Stimulated activated memory B cell treated with anti-CD40 and anti-IgM and Interleukin-4, amounts not matched to agents 10 μg/mL and 1 μg/mL and 100 μg/mL, for 72 hours (primary cell): ENCODE measurements around the gene NPIPB8.
"Not testable (repeated sequence)": the region's sequence is repeated elsewhere in the genome, so short reads cannot be mapped to it uniquely, and the experiment has no call there.

Source experiments
- ATAC-seq: fragments of 150-1000 bp; cut with Tn5 transposase; 2 replicates; pipeline ENCODE4 v1.10.0; 2021
- H3K27ac Mint-ChIP-seq: one replicate; pipeline ENCODE4 v1.8.0; 2022; ENCODE audit warnings: mild to moderate bottlenecking, mixed read lengths
- H3K27me3 Mint-ChIP-seq: one replicate; pipeline ENCODE4 v1.8.0; 2022; ENCODE audit warnings: mixed read lengths
- H3K36me3 Mint-ChIP-seq: one replicate; pipeline ENCODE4 v1.8.0; 2022; ENCODE audit warnings: mixed read lengths
- H3K4me1 Mint-ChIP-seq: one replicate; pipeline ENCODE4 v1.8.0; 2022; ENCODE audit warnings: mixed read lengths
- H3K4me3 Mint-ChIP-seq: one replicate; pipeline ENCODE4 v1.8.0; 2022; ENCODE audit warnings: mild to moderate bottlenecking, moderate library complexity, mixed read lengths
- H3K9me3 Mint-ChIP-seq: one replicate; pipeline ENCODE4 v1.8.0; 2022; ENCODE audit warnings: mixed read lengths

The NPIPB8 gene

DNA sequence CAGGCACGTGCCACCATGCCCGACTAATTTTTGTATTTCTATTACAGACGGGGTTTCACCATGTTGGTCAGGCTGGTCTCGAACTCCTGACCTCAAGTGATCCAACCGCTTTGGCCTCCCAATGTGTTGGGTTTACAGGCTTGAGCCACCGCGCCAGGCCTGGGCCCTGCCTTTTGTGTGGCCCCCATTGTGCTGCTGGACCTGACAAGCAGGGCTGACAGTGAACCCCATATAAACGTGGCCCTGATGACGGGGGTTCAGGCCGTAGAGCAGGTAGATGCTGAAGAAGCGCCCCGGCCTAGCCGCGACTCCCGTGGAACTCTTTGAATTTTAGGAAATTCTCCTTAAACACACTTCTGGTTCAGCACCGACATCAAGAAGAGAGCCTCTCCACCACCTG, 23.3 kb upstream of the NPIPB8 start:
- peaks cover 19% of the 10 kb centered on the region for H3K4me1 Mint-ChIP-seq
- not testable (repeated sequence) for H3K36me3 Mint-ChIP-seq, ATAC-seq, H3K27me3 Mint-ChIP-seq, H3K4me3 Mint-ChIP-seq, H3K27ac Mint-ChIP-seq, H3K9me3 Mint-ChIP-seq

DNA sequence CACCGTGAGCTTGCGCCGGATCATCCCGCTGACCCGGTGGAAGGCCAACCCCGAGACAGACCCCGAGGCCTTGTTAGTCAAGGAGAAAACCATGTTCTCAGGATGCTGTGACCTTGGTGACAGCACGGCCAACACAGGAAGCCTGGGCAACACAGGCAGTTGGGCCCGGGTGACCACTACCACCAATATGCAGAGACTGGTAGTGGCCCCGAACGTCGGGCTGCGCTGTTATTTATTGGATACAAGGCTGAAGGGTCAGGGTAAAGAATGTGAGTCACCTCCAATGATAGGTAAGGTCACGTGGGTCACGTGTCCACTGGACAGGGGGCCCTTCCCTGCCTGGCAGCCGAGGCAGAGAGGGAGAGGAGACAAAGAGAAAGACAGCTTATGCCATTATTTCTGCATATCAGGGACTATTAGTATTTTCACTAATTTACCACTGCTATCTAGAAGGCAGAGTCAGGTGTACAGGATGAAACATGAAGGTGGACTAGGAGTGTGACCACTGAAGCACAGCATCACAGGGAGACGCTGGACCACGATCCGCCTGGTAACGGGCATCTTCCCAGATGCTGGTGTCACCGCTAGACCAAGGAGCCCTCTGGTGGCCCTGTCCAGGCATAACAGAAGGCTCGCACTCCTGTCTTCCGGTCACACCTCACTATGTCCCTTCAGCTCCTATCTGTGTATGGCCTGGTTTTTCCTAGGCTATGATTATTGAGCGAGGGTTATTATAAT, 22.2 kb upstream of the NPIPB8 start:
- H3K9me3 Mint-ChIP-seq, H3K4me3 Mint-ChIP-seq, H3K27ac Mint-ChIP-seq, ATAC-seq, H3K27me3 Mint-ChIP-seq, H3K36me3 Mint-ChIP-seq: not testable (repeated sequence)
- H3K4me1 Mint-ChIP-seq, result peaks cover 19% of the 10 kb centered on the region

DNA sequence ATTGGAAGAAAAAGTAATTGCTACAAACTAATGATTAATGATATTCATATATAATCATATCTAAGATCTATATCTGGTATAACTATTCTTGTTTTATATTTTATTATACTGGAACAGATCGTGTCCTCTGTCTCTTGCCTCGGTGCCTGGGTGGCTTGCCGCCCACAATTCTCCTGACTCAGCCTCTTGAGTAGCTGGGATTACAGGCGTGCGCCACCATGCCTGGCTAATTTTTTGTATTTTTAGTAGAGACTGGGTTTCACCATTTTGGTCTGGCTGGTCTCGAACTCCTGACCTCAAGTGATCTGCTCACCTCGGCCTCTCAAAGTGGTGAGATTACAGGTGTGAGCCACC, 21.7 kb upstream of the NPIPB8 start:
- not testable (repeated sequence) for H3K9me3 Mint-ChIP-seq, H3K27ac Mint-ChIP-seq, H3K36me3 Mint-ChIP-seq, H3K27me3 Mint-ChIP-seq, ATAC-seq, H3K4me3 Mint-ChIP-seq
- peaks cover 19% of the 10 kb centered on the region for H3K4me1 Mint-ChIP-seq

DNA sequence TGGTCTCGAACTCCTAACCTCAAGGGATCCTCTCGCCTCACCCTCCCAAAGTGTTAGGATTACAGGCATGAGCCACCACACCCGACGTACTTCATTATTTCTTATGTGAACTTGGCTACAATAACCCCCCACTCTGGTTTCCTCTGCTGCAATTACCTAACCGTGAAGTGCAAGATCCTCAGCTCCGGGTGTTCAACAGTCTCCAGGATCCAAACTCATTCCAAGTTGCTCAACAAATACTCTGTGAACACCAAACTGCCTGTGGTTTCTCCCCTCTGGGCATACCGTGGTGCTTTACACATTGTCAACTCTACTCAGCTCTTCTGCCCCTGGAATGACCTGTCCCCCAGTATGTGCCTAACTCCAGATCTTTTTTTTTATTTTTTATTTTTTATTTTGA, 21.2 kb upstream of the NPIPB8 start:
- Mint-ChIP-seq H3K27ac (no peak overlapping the region), H3K4me1 (peaks cover 19% of the 10 kb centered on the region), H3K27me3 (no peaks in the 10 kb centered on the region), H3K9me3 (no peaks in the 10 kb centered on the region), H3K36me3 (peaks cover 8% of the 10 kb centered on the region), H3K4me3 (no peak overlapping the region)
- ATAC-seq, result no peak

DNA sequence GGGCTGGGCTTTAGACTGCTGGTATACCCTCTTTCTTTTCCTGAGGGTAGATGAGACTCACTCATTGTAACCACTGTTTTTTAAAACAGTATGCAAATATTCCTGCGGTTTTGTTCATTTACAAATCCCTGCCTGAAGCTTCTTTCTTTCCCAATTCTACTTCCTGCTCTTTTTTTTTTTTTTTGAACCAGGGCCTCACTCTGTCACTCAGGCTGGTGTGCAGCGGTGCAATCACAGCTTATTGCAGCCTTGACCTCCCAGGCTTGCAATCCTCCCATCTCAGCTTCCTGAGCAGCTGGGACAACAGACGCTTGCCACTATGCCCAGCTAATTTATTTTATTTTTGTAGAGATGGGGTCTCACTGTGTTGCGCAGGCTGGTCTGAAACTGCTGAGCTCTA, 20.0 kb upstream of the NPIPB8 start:
- no peak overlapping the region for H3K27ac Mint-ChIP-seq
- ATAC-seq, result no peak
- no peaks in the 10 kb centered on the region for H3K9me3 Mint-ChIP-seq
- peaks cover 32% of the 10 kb centered on the region for H3K4me1 Mint-ChIP-seq
- peaks cover 8% of the 10 kb centered on the region for H3K36me3 Mint-ChIP-seq
- no peaks in the 10 kb centered on the region for H3K27me3 Mint-ChIP-seq
- H3K4me3 Mint-ChIP-seq, result no peak overlapping the region

DNA sequence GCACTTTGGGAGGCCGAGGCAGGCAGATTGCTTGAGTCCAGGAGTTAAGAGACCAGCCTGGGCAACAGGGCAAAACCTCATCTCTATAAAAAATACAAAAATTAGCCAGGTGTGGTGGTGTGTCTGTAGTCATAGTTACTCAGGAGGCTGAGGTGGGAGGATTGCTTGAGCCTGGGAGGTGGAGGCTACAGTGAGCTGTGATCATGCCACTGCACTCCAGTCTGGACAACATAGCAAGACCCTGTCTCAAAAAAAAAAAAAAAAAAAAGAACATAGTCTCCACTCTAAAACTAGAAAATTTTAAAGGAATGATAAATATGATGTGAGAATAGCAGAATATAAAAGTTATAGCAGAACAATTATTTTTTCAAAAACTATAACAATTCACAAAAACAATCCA, 17.5 kb upstream of the NPIPB8 start:
- H3K27ac Mint-ChIP-seq, result not testable (repeated sequence)

DNA sequence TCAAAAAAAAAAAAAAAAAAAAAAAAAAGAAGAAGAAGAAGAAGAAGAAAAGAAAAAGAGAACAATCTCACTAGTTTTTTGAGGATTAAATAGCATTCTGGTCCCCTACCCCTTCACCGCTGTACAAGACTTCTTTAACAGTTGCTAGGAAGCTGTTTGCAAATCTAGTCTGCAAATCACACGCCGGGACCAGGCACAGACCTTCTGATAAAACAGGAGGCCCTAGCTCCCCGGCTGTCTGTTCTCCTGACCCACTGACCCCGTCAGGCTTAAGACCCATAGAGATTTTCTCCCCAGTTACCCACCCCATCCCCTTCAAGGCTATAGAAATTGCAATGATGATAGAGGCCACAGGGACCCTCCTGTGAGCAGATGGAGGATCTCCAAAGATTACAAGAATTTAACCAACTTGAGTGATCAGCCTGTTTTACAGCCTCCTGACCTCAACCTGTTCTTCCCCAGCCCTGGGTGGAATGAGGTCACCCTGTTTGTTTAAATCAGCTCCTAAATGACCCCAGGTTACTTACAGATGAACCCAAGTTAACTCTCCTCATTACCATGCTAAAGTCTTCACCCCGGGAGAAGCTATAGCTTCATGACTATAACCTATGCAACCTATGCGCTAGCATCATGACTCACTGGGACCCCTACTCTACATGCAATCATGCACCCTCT, 16.2 kb upstream of the NPIPB8 start:
- no peak overlapping the region for H3K4me3 Mint-ChIP-seq
- H3K9me3 Mint-ChIP-seq, result no peaks in the 10 kb centered on the region
- H3K27me3 Mint-ChIP-seq, result peaks cover 9% of the 10 kb centered on the region
- H3K36me3 Mint-ChIP-seq, result peaks cover 8% of the 10 kb centered on the region
- no peak overlapping the region for H3K27ac Mint-ChIP-seq
- peaks cover 39% of the 10 kb centered on the region for H3K4me1 Mint-ChIP-seq
- no peak for ATAC-seq

More for the DNA sequence above, 17.5 kb upstream of the NPIPB8 start:
- not testable (repeated sequence) for H3K4me3 Mint-ChIP-seq, ATAC-seq, H3K36me3 Mint-ChIP-seq, H3K27me3 Mint-ChIP-seq, H3K9me3 Mint-ChIP-seq
- H3K4me1 Mint-ChIP-seq, result peaks cover 46% of the 10 kb centered on the region

DNA sequence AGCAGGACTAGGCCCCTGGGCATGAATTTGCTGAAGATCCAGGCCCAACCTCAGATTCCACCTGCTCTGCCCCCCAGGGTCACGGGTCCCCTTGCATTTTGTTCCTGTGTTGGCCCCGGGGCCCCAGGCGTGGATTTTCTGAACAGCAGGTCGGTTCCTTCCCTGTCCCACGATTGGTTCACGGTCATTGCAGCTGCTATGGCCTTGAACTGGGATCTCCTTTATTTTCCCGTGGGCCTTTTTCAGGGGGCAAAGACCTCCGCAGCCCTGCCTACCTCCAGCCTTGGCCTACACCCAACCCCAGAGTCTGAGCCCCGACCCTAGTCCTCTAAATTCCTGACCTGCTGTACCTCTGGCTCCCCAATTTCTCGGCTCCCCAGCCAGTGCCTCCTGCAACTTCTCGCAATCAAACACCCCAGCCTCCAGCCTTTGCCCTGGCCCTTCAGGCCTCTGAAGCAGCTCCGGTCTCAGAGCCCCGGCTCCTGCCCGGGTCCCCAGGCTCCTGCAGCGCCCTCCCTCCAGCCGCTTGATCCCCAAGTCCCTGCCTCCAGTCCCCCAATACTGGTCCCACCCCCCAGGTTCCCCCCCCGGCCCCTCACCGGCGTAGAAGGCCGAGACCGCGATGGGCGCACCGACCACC, 15.2 kb upstream of the NPIPB8 start:
- H3K4me3 Mint-ChIP-seq, result peak overlapping the region; percentile 77
- not testable (repeated sequence) for H3K27me3 Mint-ChIP-seq, H3K36me3 Mint-ChIP-seq, H3K9me3 Mint-ChIP-seq
- ATAC-seq, result peak; percentile 21
- H3K4me1 Mint-ChIP-seq, result peaks cover 33% of the 10 kb centered on the region
- peak overlapping the region; percentile 61 for H3K27ac Mint-ChIP-seq

DNA sequence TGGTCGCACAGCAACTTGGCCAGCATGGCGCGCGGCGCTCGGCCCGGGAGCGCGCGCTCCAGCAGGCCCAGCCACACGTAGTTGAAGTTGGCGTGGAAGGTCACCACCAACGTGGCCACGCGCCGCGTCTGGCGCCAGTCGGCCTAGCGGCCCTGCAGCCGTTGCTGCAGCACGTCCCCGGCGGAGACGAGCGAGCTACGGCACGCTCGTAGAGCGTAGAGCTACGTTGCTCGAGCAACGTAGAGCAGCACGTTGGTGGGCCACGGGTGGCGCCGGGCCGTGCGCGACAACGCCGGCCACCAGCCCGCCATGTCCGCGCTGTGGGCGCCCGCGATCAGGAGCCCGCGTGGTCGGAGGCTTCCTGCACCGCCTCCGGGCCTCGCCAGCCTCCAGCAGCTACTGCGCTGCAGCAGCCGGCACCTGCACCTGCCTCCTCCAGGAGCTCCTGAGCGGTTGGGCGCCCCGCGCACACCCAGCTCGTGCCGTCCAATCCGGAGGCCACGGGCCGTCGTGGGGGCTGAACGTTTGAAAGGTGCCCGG, 14.6 kb upstream of the NPIPB8 start:
- Mint-ChIP-seq H3K36me3 (no peaks in the 10 kb centered on the region), H3K4me1 (peaks cover 27% of the 10 kb centered on the region), H3K4me3 (peak overlapping the region; percentile 77), H3K9me3 (no peaks in the 10 kb centered on the region), H3K27me3 (peaks cover 9% of the 10 kb centered on the region), H3K27ac (peak overlapping the region; percentile 61)
- peak; percentile 94 for ATAC-seq

DNA sequence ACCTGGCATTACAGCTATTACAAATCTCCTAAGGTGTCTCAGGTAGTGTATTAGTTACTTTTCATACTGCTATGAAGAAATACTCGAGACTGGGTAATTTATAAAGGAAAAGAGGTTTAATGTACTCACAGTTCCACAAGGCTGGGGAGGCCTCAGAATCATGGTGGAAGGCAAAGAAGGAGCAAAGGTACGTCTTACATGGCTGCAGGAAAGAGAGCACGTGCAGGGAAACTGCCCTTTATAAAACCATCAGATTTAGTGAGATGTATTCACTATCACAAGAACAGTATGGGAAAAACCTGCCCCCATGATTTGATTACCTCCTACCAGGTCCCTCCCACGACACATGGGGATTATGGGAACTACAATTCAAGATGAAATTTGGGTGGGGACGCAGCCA, 7.0 kb upstream of the NPIPB8 start:
- H3K9me3 Mint-ChIP-seq, H3K4me3 Mint-ChIP-seq, ATAC-seq, H3K4me1 Mint-ChIP-seq, H3K27ac Mint-ChIP-seq, H3K27me3 Mint-ChIP-seq, H3K36me3 Mint-ChIP-seq: not testable (repeated sequence)

DNA sequence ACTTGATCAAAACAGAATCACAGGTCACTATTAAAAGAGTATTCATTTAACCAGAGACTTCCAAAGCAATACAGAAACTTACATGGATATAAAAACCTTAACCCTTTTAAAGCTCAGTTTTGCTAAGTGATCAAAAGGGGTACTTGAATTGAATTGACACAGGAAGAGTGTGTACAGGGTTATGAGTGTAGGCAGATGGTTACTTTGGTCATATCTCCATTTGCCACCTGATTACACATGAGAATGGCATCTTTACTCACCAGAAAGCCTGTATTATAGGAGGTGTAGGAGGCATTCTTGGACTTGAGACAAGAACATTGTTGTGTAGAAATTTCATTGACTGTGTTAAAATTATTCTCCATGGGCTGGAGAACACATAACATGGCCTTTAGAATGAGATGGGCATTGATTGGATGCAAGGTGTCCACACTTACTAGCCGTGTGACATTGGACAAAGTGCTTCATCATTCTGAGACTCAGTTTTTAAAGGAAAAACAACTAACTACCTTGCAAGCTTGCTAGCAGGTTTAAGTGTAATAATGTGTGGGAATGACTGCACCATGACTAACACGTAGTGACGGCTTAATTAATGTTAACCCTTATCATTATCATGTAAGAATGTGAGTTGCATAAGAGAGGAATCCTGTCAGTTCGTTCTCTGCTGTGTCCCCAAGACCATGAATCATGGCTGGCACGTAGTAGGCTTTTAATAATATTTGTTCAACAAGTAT, 1.6 kb upstream of the NPIPB8 start:
- not testable (repeated sequence) for H3K27me3 Mint-ChIP-seq, H3K9me3 Mint-ChIP-seq, H3K4me3 Mint-ChIP-seq, H3K4me1 Mint-ChIP-seq, H3K36me3 Mint-ChIP-seq, ATAC-seq, H3K27ac Mint-ChIP-seq

DNA sequence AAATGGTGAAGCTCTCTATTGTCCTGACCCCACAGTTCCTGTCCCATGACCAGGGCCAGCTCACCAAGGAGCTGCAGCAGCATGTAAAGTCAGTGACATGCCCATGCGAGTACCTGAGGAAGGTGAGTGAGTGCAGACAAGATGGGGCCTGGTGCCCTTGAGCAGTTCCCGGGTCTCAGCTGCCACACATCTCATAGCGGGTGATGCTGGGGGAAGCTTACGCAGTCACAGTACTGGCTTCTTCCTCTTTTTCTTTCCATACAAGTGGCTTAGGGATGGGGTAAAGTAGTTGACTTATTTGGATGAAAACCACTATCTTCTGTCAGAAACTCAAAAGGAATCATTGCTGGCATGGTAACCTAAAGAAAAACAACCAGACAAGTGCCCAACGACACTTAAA, 494 bp downstream of the NPIPB8 start:
- not testable (repeated sequence) for H3K4me1 Mint-ChIP-seq, H3K4me3 Mint-ChIP-seq, H3K9me3 Mint-ChIP-seq, ATAC-seq, H3K27ac Mint-ChIP-seq, H3K27me3 Mint-ChIP-seq, H3K36me3 Mint-ChIP-seq

DNA sequence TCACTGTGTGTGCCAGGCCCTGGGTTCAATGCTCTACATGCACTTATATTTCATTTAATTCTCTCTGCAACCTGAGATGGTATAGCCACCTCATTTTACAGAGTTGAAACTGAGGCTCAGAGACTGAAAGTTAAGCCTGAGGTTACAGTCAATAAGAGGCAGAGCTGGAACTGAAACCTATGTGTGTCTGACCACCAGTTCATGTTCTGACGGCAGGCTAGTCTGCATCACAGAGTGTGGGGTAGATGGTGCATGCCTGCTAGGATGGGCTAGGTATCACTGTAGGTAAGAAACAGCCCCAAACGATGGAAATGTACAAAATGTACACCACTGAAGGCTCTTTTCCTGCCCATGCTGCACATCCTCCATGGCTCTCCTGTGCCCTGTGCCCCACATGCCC, 2.1 kb downstream of the NPIPB8 start:
- H3K27me3 Mint-ChIP-seq, H3K9me3 Mint-ChIP-seq, ATAC-seq: not testable (repeated sequence)

DNA sequence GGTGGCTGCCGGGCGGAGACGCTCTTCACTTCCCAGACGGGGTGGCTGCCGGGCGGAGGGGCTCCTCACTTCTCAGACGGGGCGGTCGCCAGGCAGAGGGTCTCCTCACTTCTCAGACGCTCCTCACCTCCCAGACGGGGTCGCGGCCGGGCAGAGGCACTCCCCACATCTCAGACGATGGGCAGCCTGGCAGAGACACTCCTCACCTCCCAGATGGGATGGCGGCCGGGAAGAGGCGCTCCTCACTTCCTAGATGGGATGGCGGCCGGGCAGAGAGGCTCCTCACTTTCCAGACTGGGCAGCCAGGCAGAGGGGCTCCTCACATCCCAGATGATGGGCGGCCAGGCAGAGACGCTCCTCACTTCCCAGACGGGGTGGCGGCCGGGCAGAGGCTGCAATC, 28.4 kb downstream of the NPIPB8 start:
- H3K4me1 Mint-ChIP-seq, H3K27me3 Mint-ChIP-seq, H3K27ac Mint-ChIP-seq, H3K4me3 Mint-ChIP-seq, H3K36me3 Mint-ChIP-seq, ATAC-seq, H3K9me3 Mint-ChIP-seq: not testable (repeated sequence)

More for the DNA sequence above, 2.1 kb downstream of the NPIPB8 start:
- not testable (repeated sequence) for H3K36me3 Mint-ChIP-seq, H3K4me3 Mint-ChIP-seq, H3K4me1 Mint-ChIP-seq
- peak overlapping the region; percentile 22 for H3K27ac Mint-ChIP-seq

DNA sequence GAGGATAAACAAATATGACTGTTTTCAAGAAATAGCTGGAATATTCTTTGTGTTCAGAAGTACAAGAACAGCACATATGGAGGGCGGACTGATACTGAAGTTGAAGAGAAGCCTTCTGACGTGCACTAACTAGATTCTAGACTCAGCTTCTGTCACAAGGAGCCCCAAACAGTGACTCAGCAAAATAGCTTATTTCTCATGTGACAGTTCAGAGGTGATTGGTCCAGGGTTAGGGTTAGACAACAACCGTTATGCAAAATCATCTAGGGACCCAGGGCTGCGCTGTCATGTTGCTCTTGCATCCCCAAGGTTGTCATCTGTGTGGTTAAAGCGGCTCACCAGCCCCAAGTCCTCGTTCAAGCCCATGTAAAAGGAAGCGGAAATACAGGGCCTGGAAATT, 29.6 kb downstream of the NPIPB8 start:
- not testable (repeated sequence) for H3K36me3 Mint-ChIP-seq, ATAC-seq, H3K4me3 Mint-ChIP-seq, H3K9me3 Mint-ChIP-seq, H3K27ac Mint-ChIP-seq, H3K27me3 Mint-ChIP-seq, H3K4me1 Mint-ChIP-seq
